Measurements from ENCODE around the gene PRDM10. TPM values are rescaled to one million over a fixed set of nuclear protein-coding genes. Genes with fewer than 3 reads are reported as not detected.
"Not testable (repeated sequence)": the region's sequence is repeated elsewhere in the genome, so short reads cannot be mapped to it uniquely, and the experiment has no call there.

PRDM10 gene
- total RNA-seq, 4 donors from 2014 or later: 7.2 to 13.4 (median 8.1) TPM

DNA sequence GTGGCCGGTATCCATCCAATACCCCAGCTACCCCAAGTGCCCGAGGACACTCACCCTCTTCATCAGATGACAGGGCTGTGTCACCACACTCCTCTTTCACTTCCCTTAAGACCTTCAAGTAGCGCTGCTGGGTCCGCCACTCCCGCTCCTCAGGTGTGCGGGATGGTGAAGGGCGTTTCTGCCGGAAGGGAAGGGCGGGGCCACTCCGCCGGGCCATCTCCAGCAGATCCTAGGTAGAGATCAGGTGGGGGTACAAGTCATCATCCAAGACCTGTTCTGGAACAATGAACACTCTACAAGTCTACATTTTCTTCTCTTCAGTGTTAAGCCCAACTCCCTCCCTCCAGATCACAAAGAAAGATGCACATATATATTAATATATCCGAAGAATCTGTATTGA is 117.3 kb downstream of the PRDM10 start:
- TF ChIP-seq, protein P1, sequence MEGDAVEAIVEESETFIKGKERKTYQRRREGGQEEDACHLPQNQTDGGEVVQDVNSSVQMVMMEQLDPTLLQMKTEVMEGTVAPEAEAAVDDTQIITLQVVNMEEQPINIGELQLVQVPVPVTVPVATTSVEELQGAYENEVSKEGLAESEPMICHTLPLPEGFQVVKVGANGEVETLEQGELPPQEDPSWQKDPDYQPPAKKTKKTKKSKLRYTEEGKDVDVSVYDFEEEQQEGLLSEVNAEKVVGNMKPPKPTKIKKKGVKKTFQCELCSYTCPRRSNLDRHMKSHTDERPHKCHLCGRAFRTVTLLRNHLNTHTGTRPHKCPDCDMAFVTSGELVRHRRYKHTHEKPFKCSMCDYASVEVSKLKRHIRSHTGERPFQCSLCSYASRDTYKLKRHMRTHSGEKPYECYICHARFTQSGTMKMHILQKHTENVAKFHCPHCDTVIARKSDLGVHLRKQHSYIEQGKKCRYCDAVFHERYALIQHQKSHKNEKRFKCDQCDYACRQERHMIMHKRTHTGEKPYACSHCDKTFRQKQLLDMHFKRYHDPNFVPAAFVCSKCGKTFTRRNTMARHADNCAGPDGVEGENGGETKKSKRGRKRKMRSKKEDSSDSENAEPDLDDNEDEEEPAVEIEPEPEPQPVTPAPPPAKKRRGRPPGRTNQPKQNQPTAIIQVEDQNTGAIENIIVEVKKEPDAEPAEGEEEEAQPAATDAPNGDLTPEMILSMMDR (IDR thresholded peaks at IDR 0.05): no peak
- DNase-seq (ENCODE audit: low spot score) (no peak), ATAC-seq (ENCODE audit: low FRiP score) (no peak)

DNA sequence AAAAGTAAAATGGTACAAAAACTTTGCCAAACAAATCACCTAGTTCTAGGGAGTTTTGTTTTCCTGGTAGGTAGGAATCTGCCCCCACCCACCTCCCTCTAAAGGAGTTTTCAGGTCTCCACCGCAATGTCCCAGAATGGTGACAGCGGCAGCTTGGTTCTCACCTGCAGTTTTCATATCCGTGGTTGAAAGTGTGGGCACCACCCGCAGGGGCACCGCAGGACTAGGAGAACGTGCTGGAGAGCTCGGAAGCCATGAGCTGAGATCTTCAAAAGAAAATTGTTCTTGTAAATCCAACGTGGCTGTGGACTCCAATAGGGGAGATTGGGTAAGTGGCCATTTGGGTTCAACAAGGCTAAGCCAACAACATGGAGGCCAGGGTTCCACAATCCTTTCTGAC is 118.1 kb downstream of the PRDM10 start:
- TF ChIP-seq, protein P1 (IDR thresholded peaks at IDR 0.05): no peak
- DNase-seq (ENCODE audit: low spot score) (no peak), ATAC-seq (ENCODE audit: low FRiP score) (no peak)

DNA sequence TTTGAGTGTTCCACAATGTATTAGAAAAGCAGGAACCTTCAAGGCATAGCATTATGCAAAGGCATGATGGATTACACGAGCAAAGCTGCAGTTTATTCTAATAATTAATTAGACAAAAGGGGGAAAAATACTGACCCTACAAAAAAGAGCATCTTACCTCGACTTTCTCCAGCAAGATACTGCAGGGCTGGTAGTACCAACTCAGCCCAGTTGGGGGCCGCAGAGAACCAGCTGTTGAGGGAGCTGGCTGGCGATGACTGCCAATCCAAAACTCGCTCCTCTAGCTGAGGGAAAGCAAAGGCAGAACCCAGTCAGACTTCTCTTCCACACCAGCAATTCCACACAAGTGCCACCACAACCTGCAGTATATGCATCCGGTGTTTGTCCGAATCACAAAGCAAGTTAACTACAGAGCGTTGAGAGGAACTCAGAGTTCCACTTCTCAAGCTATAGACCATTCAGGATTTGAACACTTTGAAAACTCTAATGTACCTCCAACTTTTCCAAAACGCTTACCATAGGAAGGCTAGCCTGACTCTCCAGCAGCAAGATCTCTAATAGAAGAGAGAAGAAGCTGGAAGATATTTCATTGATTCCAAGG is 121.0 kb downstream of the PRDM10 start:
- TF ChIP-seq, protein P1 (IDR thresholded peaks at IDR 0.05): no peak
- ATAC-seq (ENCODE audit: low FRiP score) (no peak), DNase-seq (ENCODE audit: low spot score) (no peak)

DNA sequence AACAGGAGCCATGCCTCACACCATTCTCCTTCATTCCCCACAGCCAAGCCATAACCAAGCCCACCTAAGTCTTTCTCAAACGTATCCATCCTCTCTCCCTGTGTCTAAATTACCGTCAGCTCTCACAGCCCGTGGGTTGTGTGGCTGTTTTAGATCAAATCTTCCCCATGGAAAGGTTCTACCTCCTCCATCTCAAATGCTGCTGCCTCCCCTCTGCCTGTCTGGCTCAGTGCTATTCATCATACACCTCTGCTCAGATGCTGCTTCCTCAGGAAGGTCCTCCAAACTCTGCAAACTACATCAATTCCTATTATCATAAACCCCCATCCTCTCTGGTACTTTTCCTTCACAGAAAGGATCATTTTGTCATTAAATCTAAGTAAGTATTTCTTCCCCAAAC is 122.3 kb downstream of the PRDM10 start:
- ATAC-seq (ENCODE audit: low FRiP score) (no peak), DNase-seq (ENCODE audit: low spot score) (no peak)
- TF ChIP-seq, protein P1 (IDR thresholded peaks at IDR 0.05): no peak

DNA sequence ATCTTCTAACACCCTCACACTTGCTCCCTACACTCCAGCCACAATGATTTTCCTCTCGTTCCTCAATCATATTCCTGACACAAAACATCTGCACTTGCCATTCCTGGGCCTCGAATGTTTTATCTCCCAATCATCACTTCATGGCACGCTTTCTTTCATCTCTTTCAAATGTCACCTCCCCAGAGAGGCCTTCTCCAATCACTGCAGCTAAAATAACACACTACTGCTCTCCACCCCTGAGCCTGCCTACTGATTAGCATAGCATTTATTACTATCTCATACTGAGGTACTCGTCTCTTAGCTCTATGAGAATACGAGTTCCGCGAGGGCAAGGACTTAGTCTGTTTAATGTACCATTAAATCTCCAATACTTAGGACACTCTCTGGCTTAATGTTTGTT is 130.7 kb downstream of the PRDM10 start:
- TF ChIP-seq, protein P1 (IDR thresholded peaks at IDR 0.05): no peak
- no peak for DNase-seq (ENCODE audit: low spot score)
- no peak for ATAC-seq (ENCODE audit: low FRiP score)

DNA sequence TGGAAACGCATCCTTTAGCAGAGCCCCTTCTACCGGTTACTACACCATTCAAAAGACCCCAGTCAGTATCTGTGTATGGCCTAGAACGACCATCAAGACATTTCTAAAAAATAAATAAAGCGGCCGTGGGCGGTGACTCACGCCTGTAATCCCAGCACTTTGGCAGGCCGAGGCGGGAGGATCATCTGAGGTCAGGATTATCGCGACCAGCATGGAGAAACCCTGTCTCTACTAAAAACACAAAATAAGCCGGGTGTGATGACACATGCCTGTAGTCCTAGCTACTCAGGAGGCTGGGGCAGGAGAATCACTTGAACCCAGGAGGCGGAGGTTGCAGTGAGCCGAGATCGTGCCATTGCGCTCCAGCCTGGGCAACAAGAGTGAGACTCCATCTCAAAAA is 134.0 kb downstream of the PRDM10 start:
- DNase-seq (ENCODE audit: low spot score); ATAC-seq (ENCODE audit: low FRiP score): not testable (repeated sequence)

DNA sequence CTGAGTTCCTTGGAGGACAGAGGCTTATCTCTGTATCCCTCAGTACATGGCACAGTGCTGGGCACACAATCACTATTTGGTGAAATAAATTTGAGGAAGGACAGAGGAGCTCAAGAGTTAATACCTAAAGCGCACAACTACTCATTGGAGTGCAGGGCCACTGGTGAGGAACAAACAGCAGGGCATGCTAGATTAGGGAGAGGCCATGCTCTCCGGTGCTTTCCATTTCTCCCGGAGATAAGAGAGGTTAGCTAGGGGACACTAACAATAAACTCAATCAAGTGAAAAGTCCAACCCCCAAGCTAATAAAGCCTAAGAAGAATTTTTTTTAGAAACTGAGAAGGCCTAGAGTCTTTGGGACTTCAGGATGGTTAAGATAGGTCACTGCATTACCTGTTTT is 136.3 kb downstream of the PRDM10 start:
- TF ChIP-seq, protein P1 (IDR thresholded peaks at IDR 0.05): no peak
- no peak for ATAC-seq (ENCODE audit: low FRiP score)
- DNase-seq (ENCODE audit: low spot score): no peak

Measured in omental fat pad (tissue), 4 donors.